Thymus (tissue), 11 donors: Measurements from ENCODE around the gene VEPH1. TPM values are rescaled to one million over a fixed set of nuclear protein-coding genes. Genes with fewer than 3 reads are reported as not detected.

Experiments
- DNase-seq, 9 donors: peaks; one replicate each; pipeline ENCODE4 v3.0.0-alpha.2; 2013; ENCODE audit warnings: low spot score in 9 of 9, low read depth in 6 of 9, missing footprints in 1 of 9
- H3K27ac ChIP-seq, 2 donors: one replicate each; pipeline ENCODE4 v1.5.1; 2013; ENCODE audit warnings: control low read depth in 1 of 2, low read depth in 1 of 2, low read length in 1 of 2, mild to moderate bottlenecking in 1 of 2, moderate library complexity in 1 of 2
- H3K27me3 ChIP-seq, 2 donors: one replicate each; pipeline ENCODE4 v1.5.1; 2013; ENCODE audit warnings: low read length in 1 of 2; ENCODE audit not compliant: control insufficient read depth in 2 of 2, insufficient read depth in 1 of 2
- H3K36me3 ChIP-seq, 2 donors: one replicate each; pipeline ENCODE4 v1.5.1; 2013; ENCODE audit warnings: low read length in 1 of 2, mild to moderate bottlenecking in 1 of 2, moderate library complexity in 1 of 2; ENCODE audit not compliant: control insufficient read depth in 2 of 2, insufficient read depth in 2 of 2
- H3K4me1 ChIP-seq, 2 donors: one replicate each; pipeline ENCODE4 v1.5.1; 2013; ENCODE audit warnings: low read length in 2 of 2; ENCODE audit not compliant: control insufficient read depth in 2 of 2, insufficient read depth in 2 of 2
- H3K4me3 ChIP-seq, 2 donors: one replicate each; pipeline ENCODE4 v1.5.1; 2013; ENCODE audit warnings: low read length in 2 of 2, control low read depth in 1 of 2, mild to moderate bottlenecking in 1 of 2
- H3K9me3 ChIP-seq, 2 donors: one replicate each; pipeline ENCODE4 v1.5.1; 2013; ENCODE audit warnings: low read length in 1 of 2, mild to moderate bottlenecking in 1 of 2; ENCODE audit not compliant: control insufficient read depth in 2 of 2, insufficient read depth in 1 of 2
- WGBS: extraction: QIAGEN DNeasy Blood & Tissue Kit; methylation state at CpG from one replicate; pipeline ENCODE4 v1.1.7; 2013; 5-methylcytosine and 5-hydroxymethylcytosine counted together
- polyA plus RNA-seq: library from polyadenylated mRNA; stranded (reverse); fragments of 200-250 nt; gene quantifications from one replicate; pipeline ENCODE4 v1.2.3, GENCODE V29; 2013
- total RNA-seq: library from RNA; stranded (reverse); fragments of 120-200 nt; gene quantifications from one replicate; pipeline ENCODE4 v1.2.4, GENCODE V29; 2013
- donor health status: healthy.

The VEPH1 gene
- total and polyA plus RNA-seq, 2 donors = 0.19 to 1.5 TPM

DNA sequence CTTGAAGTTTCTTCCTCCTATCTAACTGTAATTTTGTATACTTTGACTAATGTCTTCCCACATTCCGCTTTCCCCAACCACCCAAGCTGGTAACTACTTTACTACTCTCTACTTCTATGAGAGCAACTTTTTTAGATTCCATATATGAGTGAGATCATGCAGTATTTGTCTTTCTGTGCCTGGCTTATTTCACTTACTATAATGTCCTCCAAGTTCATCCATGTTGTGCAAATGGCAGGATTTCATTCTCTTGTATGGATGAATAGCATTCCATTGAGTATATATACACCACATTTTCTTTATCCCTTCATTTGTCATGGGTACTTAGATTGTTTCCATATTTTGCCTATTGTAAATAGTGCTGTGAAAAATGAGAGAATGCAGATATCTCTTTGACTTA is 264.8 kb downstream of the VEPH1 start:
- H3K27ac ChIP-seq = no peak overlapping the region
- H3K27me3 ChIP-seq = no peaks in the 10 kb centered on the region
- H3K36me3 ChIP-seq = no peaks in the 10 kb centered on the region
- no peak for DNase-seq
- no peaks in the 10 kb centered on the region for H3K4me1 ChIP-seq
- no peaks in the 10 kb centered on the region for H3K9me3 ChIP-seq
- no peak overlapping the region for H3K4me3 ChIP-seq
- WGBS = 99% methylated on average over 1 of the region's 1 CpG

- Histone ChIP-seq H3K36me3 (no peaks in the 10 kb centered on the region), H3K4me3 (no peak overlapping the region), H3K27ac (no peak overlapping the region), H3K9me3 (no peaks in the 10 kb centered on the region), H3K4me1 (no peaks in the 10 kb centered on the region), H3K27me3 (no peaks in the 10 kb centered on the region)
- no peak for DNase-seq
- 73% methylated on average over 3 of the region's 3 CpGs for WGBS
These were observed 265.3 kb downstream of the VEPH1 start for GRCh38 chr3:157237886-157238285.

GRCh38 chr3:157235291-157235690 is 267.9 kb downstream of the VEPH1 start:
- 96% methylated on average over 2 of the region's 2 CpGs for WGBS
- no peaks in the 10 kb centered on the region for H3K9me3 ChIP-seq
- H3K27me3 ChIP-seq = no peaks in the 10 kb centered on the region
- no peaks in the 10 kb centered on the region for H3K4me1 ChIP-seq
- no peaks in the 10 kb centered on the region for H3K36me3 ChIP-seq
- no peak overlapping the region for H3K27ac ChIP-seq
- H3K4me3 ChIP-seq = no peak overlapping the region
- DNase-seq = no peak

DNA sequence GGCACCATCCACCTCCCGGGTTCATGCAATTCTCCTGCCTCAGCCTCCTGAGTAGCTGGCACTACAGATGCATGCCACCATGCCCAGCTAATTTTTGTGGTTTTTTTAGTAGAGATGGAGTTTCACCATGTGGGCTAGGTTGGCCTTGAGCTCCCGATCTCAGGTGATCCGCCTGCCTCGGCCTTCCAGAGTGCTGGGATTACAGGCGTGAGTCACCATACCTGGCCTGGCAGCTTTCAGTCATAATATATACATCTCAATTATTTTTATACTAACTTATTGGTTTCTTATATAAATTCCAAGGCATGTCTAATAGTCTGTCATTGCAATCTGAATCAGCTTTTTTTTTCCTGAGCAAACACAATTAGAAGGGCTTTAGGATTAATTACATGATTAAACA is 269.3 kb downstream of the VEPH1 start:
- H3K4me1 ChIP-seq = no peaks in the 10 kb centered on the region

DNA sequence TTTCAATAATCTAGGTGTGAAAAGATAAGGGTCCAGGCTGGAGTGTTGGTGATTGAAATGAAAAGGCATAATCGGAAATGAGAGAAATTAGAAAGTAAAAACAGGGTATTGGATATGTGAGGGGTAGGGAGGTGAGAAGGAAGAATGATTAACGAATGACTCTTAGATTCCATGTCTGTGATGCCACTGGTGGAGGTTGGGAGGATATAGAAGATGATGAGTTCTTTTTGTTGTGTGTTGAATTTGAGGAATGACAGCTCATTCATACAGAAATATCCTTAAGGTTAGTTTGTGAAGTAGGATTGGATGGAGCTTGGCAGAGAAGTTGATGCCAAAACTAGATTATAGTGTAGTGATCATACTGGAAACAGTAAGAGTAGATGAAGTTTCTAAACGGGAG is 271.1 kb downstream of the VEPH1 start:
- WGBS = 95% methylated on average over 3 of the region's 3 CpGs
- H3K4me3 ChIP-seq = no peak overlapping the region

More for the DNA sequence above, 269.3 kb downstream of the VEPH1 start:
- DNase-seq = no peak
- WGBS = 98% methylated on average over 5 of the region's 5 CpGs
- no peaks in the 10 kb centered on the region for H3K27me3 ChIP-seq
- H3K4me3 ChIP-seq = no peak overlapping the region
- no peak overlapping the region for H3K27ac ChIP-seq
- H3K9me3 ChIP-seq = no peaks in the 10 kb centered on the region
- no peaks in the 10 kb centered on the region for H3K36me3 ChIP-seq

DNA sequence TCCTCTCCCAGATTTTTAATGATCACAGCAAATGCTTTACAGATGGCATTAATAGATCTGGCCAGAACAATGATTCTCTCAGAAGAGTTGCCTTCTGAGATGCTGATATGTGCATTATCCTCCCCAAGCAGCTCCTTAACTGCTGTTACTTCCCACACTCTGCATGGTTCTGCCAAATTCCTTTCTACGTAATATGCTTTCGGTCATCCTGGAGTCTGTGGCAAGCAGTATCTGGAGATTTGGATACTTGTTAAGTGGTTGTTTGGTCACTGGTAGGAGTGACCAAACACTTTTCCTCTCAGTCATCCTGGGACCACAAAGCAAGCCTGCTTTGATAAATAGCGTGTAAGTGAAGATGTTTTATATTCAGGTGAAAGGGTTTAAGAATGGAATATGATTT is 272.1 kb downstream of the VEPH1 start:
- H3K4me1 ChIP-seq = no peaks in the 10 kb centered on the region
- no peak for DNase-seq
- no peaks in the 10 kb centered on the region for H3K27me3 ChIP-seq
- no peak overlapping the region for H3K27ac ChIP-seq
- WGBS = 98% methylated on average over 3 of the region's 3 CpGs
- no peaks in the 10 kb centered on the region for H3K9me3 ChIP-seq
- no peaks in the 10 kb centered on the region for H3K36me3 ChIP-seq
- no peak overlapping the region for H3K4me3 ChIP-seq

More for the DNA sequence above, 271.1 kb downstream of the VEPH1 start:
- H3K27ac ChIP-seq = no peak overlapping the region
- no peaks in the 10 kb centered on the region for H3K27me3 ChIP-seq
- no peaks in the 10 kb centered on the region for H3K9me3 ChIP-seq
- no peaks in the 10 kb centered on the region for H3K36me3 ChIP-seq
- no peaks in the 10 kb centered on the region for H3K4me1 ChIP-seq
- no peak for DNase-seq

- H3K4me3 ChIP-seq = no peak overlapping the region
- WGBS = 87% methylated on average over 3 of the region's 3 CpGs
These were observed 276.9 kb downstream of the VEPH1 start for GRCh38 chr3:157226173-157226847.

GRCh38 chr3:157225001-157225400 is 278.2 kb downstream of the VEPH1 start:
- no peaks in the 10 kb centered on the region for H3K36me3 ChIP-seq
- no peak overlapping the region for H3K4me3 ChIP-seq
- WGBS = 97% methylated on average over 1 of the region's 1 CpG
- H3K27me3 ChIP-seq = no peaks in the 10 kb centered on the region
- no peak overlapping the region for H3K27ac ChIP-seq
- no peak for DNase-seq
- no peaks in the 10 kb centered on the region for H3K9me3 ChIP-seq
- H3K4me1 ChIP-seq = no peaks in the 10 kb centered on the region

More at GRCh38 chr3:157226173-157226847, 276.9 kb downstream of the VEPH1 start:
- H3K9me3 ChIP-seq = no peaks in the 10 kb centered on the region
- no peaks in the 10 kb centered on the region for H3K4me1 ChIP-seq
- H3K27me3 ChIP-seq = no peaks in the 10 kb centered on the region
- H3K36me3 ChIP-seq = no peaks in the 10 kb centered on the region
- H3K27ac ChIP-seq = no peak overlapping the region
- no peak for DNase-seq

DNA sequence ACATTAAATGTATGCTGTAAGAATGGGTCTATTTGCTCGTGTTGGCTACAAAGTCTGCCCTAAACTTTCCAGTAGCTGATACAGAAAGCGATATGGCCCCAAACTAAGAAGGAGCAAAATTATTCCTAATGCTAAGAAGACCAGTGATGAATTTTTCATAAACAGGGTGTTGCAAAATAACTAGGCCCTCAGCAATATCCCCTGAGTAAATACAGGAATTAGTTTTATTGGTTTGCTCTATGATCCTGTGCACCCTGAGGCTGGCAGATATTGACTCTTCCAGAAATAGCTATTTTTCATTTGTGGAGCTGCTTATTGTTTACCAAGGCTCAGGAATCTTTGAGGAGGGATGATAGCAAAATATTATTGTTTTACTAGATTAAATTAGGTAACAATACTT is 282.3 kb downstream of the VEPH1 start:
- H3K27ac ChIP-seq = no peak overlapping the region
- H3K4me1 ChIP-seq = no peaks in the 10 kb centered on the region
- WGBS = 98% methylated on average over 2 of the region's 2 CpGs
- H3K9me3 ChIP-seq = no peaks in the 10 kb centered on the region
- DNase-seq = no peak
- no peaks in the 10 kb centered on the region for H3K36me3 ChIP-seq
- no peak overlapping the region for H3K4me3 ChIP-seq
- H3K27me3 ChIP-seq = no peaks in the 10 kb centered on the region
